ENCODE measurements around the gene MTHFS. TPM values are rescaled to one million over a fixed set of nuclear protein-coding genes. Genes with fewer than 3 reads are reported as not detected.

MTHFS gene
- total and polyA plus RNA-seq, 2 donors (not counting 3 experiments of a cell fraction or from before 2014, with no cell fraction given), result 9.3 to 15.7 TPM

DNA sequence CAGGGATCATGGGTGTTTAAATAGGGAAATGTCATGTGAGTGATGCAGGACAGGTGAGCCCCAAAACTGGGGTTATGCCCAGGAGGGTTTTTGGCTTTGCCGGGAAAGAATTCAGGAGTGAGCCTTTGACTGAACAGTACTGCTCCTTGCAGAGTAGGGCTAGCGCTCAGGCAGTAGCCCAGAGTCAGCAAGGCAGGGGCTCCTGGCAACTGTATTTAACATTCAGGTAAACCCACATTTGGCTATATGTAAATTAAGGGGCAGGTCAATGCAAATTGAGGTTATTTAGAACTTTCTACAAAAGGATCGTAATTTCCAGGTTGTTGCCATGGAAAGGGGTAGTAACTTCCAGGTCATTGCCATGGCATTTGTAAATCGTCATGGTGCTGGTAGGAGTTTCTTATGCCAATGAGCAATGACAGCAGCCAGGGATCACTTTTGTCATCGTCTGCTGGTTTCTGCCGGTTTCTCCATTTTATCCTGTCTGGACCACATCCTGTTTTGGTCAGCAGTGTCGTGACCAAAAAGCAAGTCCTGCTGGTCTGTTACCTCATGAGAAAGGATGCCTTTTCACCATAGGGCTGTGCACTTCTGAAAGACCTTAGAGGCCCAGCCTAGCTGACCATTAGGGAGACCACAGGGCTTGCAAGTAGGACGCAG, 24.3 kb downstream of the MTHFS start:
- no peaks in the 10 kb centered on the region for H3K4me1 ChIP-seq (ENCODE audit: control insufficient read depth, extremely low read depth, insufficient read depth, low read length)
- DNase-seq (ENCODE audit: low read depth, low spot score), result no peak
- no peak overlapping the region for H3K9ac ChIP-seq (replicated peaks; ENCODE audit: extremely low read depth, insufficient read depth, low read length)
- H3K79me2 ChIP-seq (ENCODE audit: control insufficient read depth, insufficient read depth, low read length), result no peaks in the 10 kb centered on the region
- intact Hi-C loops (cut with micrococcal nuclease), result no loop called here
- H2AFZ ChIP-seq (ENCODE audit: low read depth, low read length), result no peak overlapping the region
- TF ChIP-seq POLR2A (IDR thresholded peaks at IDR 0.05; ENCODE audit: low read depth, low read length), result no peak
- no peak for TF ChIP-seq EZH2 (IDR thresholded peaks at IDR 0.05; ENCODE audit: borderline replicate concordance, low read depth, low read length, severe bottlenecking)
- TF ChIP-seq, protein P1, sequence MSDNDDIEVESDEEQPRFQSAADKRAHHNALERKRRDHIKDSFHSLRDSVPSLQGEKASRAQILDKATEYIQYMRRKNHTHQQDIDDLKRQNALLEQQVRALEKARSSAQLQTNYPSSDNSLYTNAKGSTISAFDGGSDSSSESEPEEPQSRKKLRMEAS (IDR thresholded peaks at IDR 0.05; ENCODE audit: insufficient read depth, insufficient read length), result no peak
- TF ChIP-seq MYC (IDR thresholded peaks at IDR 0.05; ENCODE audit: low read depth, low read length), result no peak
- TF ChIP-seq JUN (IDR thresholded peaks at IDR 0.05; ENCODE audit: borderline replicate concordance, insufficient read depth, insufficient read length, low read depth), result no peak
- TF ChIP-seq, protein P2, sequence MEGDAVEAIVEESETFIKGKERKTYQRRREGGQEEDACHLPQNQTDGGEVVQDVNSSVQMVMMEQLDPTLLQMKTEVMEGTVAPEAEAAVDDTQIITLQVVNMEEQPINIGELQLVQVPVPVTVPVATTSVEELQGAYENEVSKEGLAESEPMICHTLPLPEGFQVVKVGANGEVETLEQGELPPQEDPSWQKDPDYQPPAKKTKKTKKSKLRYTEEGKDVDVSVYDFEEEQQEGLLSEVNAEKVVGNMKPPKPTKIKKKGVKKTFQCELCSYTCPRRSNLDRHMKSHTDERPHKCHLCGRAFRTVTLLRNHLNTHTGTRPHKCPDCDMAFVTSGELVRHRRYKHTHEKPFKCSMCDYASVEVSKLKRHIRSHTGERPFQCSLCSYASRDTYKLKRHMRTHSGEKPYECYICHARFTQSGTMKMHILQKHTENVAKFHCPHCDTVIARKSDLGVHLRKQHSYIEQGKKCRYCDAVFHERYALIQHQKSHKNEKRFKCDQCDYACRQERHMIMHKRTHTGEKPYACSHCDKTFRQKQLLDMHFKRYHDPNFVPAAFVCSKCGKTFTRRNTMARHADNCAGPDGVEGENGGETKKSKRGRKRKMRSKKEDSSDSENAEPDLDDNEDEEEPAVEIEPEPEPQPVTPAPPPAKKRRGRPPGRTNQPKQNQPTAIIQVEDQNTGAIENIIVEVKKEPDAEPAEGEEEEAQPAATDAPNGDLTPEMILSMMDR (IDR thresholded peaks at IDR 0.05; ENCODE audit: extremely low read depth in 1 of 2, insufficient read depth in 1 of 2, low read depth in 1 of 2, low read length in 2 of 2), result no peak
- TF ChIP-seq POLR2AphosphoS5 (IDR thresholded peaks at IDR 0.05; ENCODE audit: insufficient read depth, low read depth, low read length), result no peak
- no peak for TF ChIP-seq GATA2 (IDR thresholded peaks at IDR 0.05; ENCODE audit: insufficient read depth, insufficient read length, low read depth, low read length)
- no peak for TF ChIP-seq FOS (IDR thresholded peaks at IDR 0.05; ENCODE audit: borderline replicate concordance, insufficient read depth, low read length)
- ChIA-PET POLR2A (no interaction called here), CTCF (interaction anchor here (2.3 kb wide), 1 partner anchor 19 kb away, joined by 6 read pairs; no protein-coding TSS in a partner anchor)
- FAIRE-seq, result no peak
- no peaks in the 10 kb centered on the region for H4K20me1 ChIP-seq (replicated peaks; ENCODE audit: control insufficient read depth, extremely low read depth, insufficient read depth, low read length)
- H3K9me1 ChIP-seq (replicated peaks; ENCODE audit: control insufficient read depth, extremely low read depth, insufficient read depth, low read length), result no peaks in the 10 kb centered on the region
- no peak overlapping the region for H3K4me3 ChIP-seq (replicated peaks in 1 of 3; ENCODE audit: insufficient read depth in 1 of 3, low read depth in 1 of 3, low read length in 3 of 3)
- no peak overlapping the region for H3K27ac ChIP-seq (ENCODE audit: insufficient read depth, low read depth, low read length)
- H3K36me3 ChIP-seq (ENCODE audit: control insufficient read depth in 2 of 2, extremely low read depth in 1 of 2, insufficient read depth in 2 of 2, low read length in 2 of 2), result no peaks in the 10 kb centered on the region
- no TSS peak for BruUV-seq (replicated peaks)
- no peak overlapping the region for H3K4me2 ChIP-seq (ENCODE audit: insufficient read depth, low read length)
- H3K9me3 ChIP-seq (replicated peaks; ENCODE audit: control insufficient read depth, insufficient read depth, low read length), result no peaks in the 10 kb centered on the region
- no peaks in the 10 kb centered on the region for H3K27me3 ChIP-seq (ENCODE audit: control insufficient read depth in 2 of 2, insufficient read depth in 2 of 2, low read length in 2 of 2)
- dilution Hi-C loops (cut with MboI; ENCODE audit: extremely low pct_ligation_motif_present, low sequenced_read_pairs), result no loop called here

Data from endothelial cell of umbilical vein (primary cell).